Measurements from ENCODE around the gene SIM2.

DNA sequence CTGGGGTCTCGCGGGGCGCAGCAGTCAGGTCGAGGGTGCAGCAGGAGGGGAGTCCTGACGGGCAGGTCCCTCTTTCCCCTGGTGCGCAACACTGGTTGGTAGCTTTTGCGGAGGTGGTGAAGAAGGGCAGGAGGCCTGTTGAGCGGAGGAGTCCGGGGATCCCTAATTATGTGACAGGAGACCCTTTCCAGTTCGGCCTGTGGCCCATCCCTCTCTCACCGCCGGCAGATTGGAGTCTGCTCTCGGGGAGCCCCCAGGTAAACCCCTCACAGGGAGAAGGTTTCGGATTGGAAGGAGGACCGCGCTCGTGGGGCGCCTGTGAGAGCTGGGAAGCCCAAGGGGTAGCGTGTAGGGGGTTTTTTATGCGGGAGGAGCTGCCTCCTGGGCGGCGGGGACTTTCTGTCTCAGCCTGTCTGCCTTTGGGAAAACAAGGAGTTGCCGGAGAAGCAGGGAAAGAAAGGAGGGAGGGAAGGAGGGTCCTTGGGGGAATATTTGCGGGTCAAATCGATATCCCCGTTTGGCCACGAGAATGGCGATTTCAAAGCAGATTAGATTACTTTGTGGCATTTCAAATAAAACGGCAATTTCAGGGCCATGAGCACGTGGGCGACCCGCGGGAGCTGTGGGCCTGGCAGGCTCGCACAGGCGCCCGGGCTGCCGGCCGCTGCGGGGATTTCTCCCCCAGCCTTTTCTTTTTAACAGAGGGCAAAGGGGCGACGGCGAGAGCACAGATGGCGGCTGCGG is 9.5 kb downstream of the SIM2 start:
- TF ChIP-seq CTCF (IDR thresholded peaks at IDR 0.05) (no peak), POLR2A (IDR thresholded peaks at IDR 0.05) (no peak)

Measured in lower leg skin (tissue), 3 donors.